ENCODE data around the gene NTRK3. TPM values are rescaled to one million over a fixed set of nuclear protein-coding genes. Genes with fewer than 3 reads are reported as not detected.

Gene NTRK3
- total RNA-seq, 4 donors from 2014 or later, result 0.35 to 5.8 (median 3.0) TPM

DNA sequence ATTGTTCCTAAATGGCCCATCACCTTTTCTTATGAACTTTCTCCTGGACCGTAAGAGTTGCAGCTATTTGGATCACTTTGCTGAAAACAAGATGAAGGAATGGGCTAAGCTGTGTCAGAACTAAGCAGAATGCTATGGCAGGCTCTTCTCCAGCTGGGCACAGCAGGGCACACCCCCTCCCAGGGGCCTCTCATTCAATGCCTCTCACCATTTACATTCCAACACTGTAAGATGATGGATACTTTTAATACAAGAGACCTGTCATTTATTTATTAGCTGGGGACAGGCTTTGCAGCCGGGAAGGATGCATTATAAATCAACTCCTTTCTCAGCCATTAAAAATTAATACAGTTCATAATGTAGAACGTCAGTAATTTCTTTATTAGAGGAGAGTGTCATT is 240.1 kb downstream of the NTRK3 start:
- Histone ChIP-seq H3K4me3 (no peak overlapping the region), H3K9me3 (no peaks in the 10 kb centered on the region), H3K27ac (no peak overlapping the region), H3K4me1 (no peaks in the 10 kb centered on the region), H3K27me3 (no peaks in the 10 kb centered on the region), H3K36me3 (no peaks in the 10 kb centered on the region)
- no peak for TF ChIP-seq POLR2A (IDR thresholded peaks at IDR 0.05)
- TF ChIP-seq, protein P1, sequence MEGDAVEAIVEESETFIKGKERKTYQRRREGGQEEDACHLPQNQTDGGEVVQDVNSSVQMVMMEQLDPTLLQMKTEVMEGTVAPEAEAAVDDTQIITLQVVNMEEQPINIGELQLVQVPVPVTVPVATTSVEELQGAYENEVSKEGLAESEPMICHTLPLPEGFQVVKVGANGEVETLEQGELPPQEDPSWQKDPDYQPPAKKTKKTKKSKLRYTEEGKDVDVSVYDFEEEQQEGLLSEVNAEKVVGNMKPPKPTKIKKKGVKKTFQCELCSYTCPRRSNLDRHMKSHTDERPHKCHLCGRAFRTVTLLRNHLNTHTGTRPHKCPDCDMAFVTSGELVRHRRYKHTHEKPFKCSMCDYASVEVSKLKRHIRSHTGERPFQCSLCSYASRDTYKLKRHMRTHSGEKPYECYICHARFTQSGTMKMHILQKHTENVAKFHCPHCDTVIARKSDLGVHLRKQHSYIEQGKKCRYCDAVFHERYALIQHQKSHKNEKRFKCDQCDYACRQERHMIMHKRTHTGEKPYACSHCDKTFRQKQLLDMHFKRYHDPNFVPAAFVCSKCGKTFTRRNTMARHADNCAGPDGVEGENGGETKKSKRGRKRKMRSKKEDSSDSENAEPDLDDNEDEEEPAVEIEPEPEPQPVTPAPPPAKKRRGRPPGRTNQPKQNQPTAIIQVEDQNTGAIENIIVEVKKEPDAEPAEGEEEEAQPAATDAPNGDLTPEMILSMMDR (IDR thresholded peaks at IDR 0.05), result no peak
- no peak for DNase-seq

DNA sequence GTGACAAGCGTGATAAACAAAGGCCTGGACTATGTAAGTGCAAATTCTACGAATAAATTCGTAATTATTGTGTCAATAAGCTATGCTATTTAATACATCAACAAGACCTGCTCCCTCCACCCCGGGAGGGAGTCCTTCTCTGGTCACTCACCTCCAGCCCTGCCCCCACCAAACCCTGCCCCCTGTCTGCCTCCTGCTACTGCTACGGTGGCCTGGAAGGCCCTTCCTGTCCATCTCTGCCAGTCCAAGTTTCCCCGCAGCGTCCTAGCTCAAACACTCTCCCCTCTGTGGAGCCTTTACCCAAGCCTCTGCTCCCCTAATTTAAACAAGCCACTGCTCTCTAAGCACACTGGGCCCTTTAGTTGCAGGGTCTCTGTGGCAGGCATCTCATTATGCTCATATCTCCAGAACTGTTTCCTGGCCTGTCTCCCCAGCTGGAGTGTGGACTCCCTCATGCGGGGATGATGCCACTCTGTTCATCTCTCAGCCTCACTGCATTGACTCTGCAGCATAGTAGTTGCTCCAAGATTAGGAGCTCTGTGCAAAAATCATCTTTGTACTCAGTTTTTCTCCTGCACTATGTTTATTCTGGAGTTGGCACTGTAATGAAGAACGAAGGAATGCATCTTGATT is 241.2 kb downstream of the NTRK3 start:
- DNase-seq, result no peak
- Histone ChIP-seq H3K4me3 (no peak overlapping the region), H3K36me3 (no peaks in the 10 kb centered on the region), H3K27ac (no peak overlapping the region), H3K9me3 (no peaks in the 10 kb centered on the region), H3K27me3 (no peaks in the 10 kb centered on the region), H3K4me1 (no peaks in the 10 kb centered on the region)
- TF ChIP-seq, protein P1 (IDR thresholded peaks at IDR 0.05), result no peak

DNA sequence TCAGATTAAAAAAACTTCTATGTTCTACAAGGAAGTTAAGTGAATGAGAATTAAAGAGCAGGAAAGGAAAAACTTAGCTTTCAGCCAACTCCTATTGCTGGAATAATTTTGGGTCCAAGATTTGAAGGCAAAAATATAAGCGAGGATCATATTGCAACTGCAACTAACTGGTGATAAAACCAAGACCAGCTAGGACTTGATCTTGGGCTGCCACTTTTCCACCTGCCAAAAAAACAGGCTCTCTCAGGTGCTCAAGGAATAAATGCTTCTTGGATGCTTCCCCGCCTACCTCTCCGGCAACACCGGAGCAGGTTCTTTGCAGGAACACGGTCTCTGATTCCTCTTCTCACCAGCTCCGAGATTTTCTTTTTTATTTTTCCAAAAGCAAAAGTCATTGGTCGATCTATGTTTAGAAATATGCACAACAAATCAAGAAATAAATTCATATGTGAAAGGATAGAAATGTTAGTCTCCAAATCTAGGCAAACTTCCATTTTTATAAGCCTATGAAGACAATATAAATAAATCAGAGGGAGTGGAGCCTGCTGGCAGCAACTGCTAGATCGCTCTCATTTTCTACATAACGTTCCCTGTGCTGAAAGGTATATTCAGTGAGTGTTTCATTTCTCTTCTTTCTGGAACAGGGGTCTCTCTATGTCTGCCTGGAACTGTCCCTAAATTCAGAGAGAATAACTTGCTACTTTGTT is 241.9 kb downstream of the NTRK3 start:
- no peak overlapping the region for H3K4me3 ChIP-seq
- no peaks in the 10 kb centered on the region for H3K9me3 ChIP-seq
- DNase-seq, result no peak
- H3K27ac ChIP-seq, result no peak overlapping the region
- no peaks in the 10 kb centered on the region for H3K36me3 ChIP-seq
- H3K27me3 ChIP-seq, result no peaks in the 10 kb centered on the region
- TF ChIP-seq, protein P1 (IDR thresholded peaks at IDR 0.05), result no peak
- TF ChIP-seq POLR2A (IDR thresholded peaks at IDR 0.05), result no peak
- H3K4me1 ChIP-seq, result no peaks in the 10 kb centered on the region

DNA sequence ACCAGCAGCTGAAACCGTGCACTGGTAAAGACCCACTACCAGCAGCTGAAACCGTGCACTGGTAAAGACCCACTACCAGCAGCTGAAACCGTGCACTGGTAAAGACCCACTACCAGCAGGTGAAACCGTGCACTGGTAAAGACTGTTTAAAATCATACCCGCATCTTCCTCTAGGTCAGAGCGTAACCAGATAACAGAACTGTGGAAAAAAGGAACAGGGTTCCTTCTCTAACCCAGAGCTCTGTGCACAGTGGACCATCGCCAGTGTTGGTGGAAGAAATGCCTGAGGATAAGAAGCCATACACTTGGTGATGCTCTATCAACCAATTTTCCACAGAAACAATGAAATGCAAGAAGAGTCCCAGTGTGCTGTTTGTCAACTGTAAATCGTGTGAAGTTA is 243.4 kb downstream of the NTRK3 start:
- no peak for DNase-seq
- no peak for TF ChIP-seq POLR2A (IDR thresholded peaks at IDR 0.05)
- TF ChIP-seq, protein P1 (IDR thresholded peaks at IDR 0.05), result no peak
- H3K27ac ChIP-seq, result no peak overlapping the region
- no peaks in the 10 kb centered on the region for H3K9me3 ChIP-seq
- no peaks in the 10 kb centered on the region for H3K27me3 ChIP-seq
- no peaks in the 10 kb centered on the region for H3K4me1 ChIP-seq
- H3K4me3 ChIP-seq, result no peak overlapping the region
- H3K36me3 ChIP-seq, result no peaks in the 10 kb centered on the region

DNA sequence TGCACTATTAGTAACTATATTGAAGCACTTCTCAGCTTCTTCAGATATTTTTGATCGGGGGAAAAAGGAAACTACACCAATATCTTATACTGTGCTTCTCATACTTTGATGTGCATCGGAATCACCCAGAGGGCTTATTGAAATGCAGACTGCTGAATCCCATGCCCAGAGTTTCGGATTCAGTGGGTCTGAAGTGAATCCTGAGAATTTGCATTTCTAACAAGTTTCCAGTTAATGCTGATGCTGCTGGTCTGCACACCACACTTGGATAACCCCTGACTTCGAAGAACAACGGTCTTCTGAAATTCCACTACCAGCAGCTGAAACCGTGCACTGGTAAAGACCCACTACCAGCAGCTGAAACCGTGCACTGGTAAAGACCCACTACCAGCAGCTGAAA is 243.9 kb downstream of the NTRK3 start:
- no peaks in the 10 kb centered on the region for H3K4me1 ChIP-seq

More for the DNA sequence above, 243.9 kb downstream of the NTRK3 start:
- Histone ChIP-seq H3K27ac (no peak overlapping the region), H3K27me3 (no peaks in the 10 kb centered on the region), H3K36me3 (no peaks in the 10 kb centered on the region), H3K4me3 (no peak overlapping the region), H3K9me3 (no peaks in the 10 kb centered on the region)
- no peak for DNase-seq
- no peak for TF ChIP-seq POLR2A (IDR thresholded peaks at IDR 0.05)
- TF ChIP-seq, protein P1 (IDR thresholded peaks at IDR 0.05), result no peak
